Measurements from ENCODE around the gene ALOX5.

The ALOX5 gene

DNA sequence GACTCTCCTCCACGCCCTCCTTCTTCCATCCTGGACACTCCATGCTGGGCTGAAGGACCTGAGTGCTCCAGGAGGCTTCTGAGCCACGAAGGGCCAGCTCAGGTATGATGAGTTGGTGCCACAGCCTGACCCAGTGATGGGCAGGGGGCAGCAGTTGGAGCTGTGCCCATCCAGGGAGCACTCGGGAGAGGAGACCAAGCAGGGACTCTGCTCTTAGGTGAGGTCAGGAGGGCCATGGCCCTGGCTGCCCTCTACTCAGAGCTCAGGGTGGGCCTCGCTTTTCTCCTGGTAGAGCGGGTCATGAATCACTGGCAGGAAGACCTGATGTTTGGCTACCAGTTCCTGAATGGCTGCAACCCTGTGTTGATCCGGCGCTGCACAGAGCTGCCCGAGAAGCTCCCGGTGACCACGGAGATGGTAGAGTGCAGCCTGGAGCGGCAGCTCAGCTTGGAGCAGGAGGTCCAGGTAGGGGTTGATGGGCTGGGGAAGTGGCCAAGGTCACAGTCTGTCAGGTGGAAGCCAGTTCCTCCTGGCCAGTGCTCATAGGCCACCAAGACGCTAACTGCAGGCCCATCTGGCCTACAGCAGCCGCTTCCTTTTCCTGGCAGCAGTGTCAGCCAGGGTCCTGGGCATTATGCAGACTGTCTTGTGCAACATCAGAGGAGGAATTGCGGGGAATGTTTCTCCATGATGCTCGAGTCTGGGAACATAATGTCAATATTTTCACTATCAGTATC is 50.8 kb downstream of the ALOX5 start:
- no peak for DNase-seq (ENCODE audit: low read depth in 2 of 2)

DNA sequence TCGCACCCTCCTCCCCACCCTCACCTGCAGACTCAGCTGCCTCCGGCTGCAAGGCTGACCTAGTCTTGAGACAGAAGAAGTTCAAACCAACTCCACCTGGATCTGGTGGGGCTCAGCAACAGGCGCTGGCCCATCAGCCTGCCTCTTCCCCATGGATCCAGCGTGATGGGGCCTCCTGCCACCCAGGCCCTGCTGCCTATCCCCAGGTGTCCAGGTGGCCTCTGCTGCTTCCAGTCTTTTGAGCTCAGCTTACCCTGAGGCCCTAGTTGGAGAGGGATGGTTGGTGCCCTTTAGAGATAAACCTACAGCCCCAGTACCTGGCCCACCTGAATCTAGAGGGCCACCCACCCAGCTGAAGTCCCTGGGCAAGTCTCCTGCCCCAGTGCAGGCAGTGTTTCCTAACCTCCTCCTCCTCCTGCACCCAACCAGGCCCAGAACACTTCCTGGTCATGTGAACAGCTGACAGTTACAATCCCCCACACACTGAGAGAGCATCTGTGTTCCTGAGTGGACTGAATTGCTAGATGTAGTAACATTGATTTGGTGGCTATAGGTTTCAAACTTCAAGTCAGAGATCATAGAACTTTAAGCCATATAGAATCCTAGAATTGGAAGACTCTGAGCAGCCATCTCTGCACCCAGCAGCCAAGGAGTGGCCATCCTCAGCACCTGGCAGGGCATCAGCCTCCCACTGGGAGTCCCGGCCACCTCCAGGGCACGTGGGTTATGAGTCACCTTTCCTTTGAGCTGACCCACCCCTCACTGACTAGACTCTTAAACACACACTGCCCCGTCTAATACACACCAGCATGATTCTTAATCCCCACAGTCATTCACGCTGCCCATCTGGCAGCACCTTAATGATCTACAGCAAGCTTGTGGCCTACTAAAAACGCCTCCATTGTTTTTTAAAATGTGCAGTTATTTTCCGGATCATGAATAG is 51.9 kb downstream of the ALOX5 start:
- no peak for DNase-seq (ENCODE audit: low read depth in 2 of 2)

DNA sequence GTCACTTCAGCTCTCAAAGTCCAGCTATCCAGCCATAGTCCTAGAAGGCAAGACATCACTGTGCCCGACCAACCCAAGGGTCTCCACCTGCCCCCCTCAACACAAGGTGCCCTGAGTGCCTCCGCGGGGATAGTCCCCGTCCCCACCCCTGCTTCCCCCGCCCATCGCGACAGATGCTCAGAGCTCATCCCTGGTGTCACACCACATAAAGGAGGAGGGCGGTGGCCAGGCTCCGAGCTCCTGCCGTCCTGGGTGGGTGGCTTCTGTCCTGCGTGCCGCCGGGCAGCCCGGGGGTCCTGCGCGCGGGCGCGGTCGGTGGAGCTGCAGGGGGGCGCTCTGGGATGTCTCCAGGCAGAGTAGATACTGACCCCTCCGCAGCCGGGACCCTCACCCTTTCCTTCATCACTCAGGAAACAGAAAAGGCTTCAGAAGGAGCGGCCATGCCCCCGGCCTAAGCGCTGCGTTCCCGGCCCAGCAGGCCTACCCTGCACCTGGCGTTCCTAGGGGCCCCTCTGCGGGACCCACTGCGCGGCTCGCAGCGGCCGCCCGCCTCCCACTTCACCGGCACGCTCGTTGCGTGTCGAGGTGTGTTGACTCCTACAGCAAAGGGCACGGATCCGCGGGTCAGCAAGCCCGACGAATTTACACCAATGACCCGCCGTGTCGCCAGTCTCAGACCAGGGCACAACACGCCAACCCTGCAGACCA is 53.4 kb downstream of the ALOX5 start:
- DNase-seq (ENCODE audit: low read depth in 2 of 2) = no peak

DNA sequence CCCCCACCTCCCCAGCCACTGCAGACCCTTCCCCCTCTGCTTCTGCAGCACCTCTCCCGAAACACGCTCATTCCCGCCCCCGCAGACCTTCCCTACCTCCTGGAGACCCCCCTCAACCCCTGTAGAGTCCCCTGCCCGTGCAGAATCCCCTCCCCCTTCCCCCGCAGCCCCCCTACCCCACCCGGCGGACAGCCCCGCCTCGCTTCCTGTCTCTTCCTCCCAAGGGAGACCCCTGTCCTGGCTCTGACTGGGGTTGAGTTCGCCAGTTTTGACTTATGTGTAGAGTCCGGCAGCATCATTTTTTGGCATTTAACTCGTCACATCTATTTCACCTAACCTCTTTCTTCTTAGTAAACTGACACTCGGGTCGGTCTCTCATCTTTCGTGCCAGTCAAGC is 54.0 kb downstream of the ALOX5 start:
- DNase-seq (ENCODE audit: low read depth in 2 of 2) = no peak

DNA sequence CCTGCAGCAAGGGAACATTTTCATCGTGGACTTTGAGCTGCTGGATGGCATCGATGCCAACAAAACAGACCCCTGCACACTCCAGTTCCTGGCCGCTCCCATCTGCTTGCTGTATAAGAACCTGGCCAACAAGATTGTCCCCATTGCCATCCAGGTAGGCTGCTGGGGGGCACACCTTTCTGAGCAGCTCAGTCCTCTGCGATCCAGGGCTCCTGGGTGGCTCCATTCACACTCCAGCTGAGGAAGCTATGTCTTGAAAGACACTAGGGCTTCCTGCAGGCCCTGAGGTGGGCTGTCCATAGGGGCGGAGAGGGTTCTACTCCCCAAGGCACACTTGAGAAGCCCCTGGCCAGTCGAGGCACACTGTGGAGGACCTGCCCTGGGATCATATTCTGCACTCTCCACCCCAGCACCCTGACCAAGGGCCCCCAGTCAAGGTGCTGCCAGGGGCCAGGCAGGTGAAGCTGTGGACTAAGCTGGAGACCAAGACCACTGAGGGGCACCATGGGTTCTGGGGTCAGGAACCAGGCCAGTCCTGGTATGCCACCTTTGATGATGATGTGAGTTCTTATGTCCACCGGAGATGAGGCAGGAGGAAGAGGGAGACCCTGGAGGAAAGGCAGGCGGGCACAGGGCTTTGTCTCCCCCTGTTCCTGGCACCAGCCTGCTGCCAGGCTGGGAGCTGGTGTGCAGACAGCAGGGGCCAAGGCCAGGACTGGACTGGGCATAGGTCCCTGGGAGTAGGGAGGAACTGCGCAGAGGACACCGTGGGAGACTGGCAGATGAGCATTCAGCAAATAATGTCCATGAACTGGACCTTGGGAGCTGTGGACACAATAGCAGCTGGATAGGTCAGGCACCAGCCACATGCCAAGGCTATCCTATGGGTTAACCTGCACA is 54.8 kb downstream of the ALOX5 start:
- no peak for DNase-seq (ENCODE audit: low read depth in 2 of 2)

DNA sequence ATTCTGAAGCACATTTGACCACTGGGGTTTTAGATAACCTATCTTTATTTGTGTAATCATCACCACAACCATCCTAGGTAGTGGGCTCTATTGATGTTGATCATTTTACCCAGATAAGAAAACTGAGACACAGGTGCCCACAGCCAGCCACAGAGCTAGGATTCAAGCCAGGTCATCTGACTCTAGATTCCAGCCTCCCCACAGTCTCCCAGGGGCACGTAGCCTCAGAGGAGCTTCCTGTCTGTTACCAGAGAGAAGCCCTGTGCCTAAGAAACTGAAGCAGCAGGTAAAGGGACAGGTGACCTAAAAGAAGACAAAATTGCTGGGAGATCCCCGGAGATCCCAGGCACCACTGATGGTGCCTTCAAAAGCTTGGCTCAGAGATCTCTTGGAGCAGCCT is 55.8 kb downstream of the ALOX5 start:
- DNase-seq (ENCODE audit: low read depth in 2 of 2) = no peak

DNA sequence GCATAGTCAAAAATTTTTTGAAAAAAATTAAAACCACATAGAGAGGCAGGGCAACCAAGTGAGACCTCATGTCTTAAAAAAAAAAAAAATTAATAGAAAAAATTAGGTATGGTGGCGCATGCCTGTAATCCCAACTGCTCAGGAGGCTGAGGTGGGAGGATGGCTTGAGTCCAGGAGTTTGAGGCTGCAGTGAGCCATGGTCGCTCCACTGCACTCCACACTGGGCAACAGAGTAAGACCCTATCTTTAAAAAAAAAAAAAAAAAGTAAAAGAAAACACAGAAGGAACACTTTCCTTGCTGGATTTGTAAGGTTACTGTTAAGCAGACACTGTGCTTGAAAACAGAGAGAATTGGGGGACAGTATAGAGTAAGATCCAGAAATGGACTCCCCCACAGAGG is 58.1 kb downstream of the ALOX5 start:
- DNase-seq (ENCODE audit: low read depth in 2 of 2) = no peak

DNA sequence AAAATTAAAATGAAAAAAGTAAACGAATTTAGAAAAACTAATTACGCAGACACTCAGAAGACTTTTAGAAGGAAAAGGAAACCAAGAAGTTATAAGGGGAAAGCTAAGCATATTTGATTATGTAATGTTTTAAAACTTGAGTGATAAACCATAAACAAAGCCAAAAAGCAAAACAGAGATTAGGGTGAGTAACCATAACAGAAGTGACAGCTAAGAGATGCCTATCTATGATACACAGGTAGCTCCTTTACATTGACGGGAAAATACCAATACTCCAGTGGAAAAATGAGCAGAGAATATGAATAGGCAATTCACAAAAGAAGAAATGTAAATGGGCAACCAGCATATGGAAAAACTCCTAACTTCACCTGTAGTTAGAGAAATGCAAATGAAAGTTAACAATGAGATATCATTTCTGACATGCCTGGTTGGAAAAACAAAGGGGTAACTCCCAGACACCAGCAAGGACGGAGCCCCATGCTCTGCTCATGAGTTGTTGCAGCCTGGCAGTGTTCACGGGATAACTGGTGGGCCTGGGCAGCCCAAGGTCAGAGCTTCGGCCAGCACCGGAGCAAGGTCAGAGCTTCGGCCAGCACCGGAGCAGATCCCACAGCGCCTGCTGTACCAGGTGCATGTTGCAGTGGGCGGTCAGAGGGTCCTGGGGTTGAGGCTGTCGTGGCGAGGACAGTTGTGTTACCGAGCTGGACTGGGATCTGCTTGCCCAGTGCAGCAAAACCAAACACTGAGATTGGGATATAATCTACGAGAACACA is 58.9 kb downstream of the ALOX5 start:
- DNase-seq (ENCODE audit: low read depth in 2 of 2) = no peak

DNA sequence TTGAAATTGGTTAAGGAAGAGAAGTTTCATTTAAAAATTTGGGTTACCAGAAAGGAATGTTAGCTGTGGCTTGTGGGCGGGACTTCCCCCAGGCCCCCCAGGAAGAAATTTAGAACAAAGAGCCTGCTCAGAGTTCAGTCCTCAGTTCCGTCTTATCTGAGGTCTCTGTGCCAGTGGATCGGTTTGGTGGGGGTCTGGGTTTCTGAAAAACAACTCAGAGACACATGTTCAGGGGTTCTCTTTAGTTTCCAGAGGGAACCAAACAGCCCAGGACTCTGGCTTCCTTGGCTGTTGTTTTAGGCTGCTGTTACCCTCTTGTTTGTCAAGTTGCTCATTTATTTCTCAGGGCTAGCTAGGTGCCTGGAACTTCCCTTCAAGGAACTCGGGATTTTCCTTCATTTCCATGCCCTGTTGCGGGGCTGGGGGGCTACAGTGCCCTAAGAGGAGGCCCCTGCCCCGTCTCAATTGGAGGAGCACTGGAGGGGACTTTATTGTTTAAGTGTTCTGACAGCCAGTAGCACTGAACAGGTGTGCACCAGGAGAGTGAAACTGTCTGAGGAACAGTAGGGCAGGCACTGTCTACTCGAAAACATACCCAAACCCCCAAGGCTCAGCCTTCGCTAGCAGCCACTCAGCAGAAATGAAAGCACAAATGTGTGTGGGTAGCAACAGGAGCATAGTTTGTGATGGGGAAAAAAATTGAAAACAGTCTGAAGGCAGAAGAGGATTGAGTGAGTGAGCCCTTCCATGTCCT is 59.9 kb downstream of the ALOX5 start:
- DNase-seq (ENCODE audit: low read depth in 2 of 2) = no peak

DNA sequence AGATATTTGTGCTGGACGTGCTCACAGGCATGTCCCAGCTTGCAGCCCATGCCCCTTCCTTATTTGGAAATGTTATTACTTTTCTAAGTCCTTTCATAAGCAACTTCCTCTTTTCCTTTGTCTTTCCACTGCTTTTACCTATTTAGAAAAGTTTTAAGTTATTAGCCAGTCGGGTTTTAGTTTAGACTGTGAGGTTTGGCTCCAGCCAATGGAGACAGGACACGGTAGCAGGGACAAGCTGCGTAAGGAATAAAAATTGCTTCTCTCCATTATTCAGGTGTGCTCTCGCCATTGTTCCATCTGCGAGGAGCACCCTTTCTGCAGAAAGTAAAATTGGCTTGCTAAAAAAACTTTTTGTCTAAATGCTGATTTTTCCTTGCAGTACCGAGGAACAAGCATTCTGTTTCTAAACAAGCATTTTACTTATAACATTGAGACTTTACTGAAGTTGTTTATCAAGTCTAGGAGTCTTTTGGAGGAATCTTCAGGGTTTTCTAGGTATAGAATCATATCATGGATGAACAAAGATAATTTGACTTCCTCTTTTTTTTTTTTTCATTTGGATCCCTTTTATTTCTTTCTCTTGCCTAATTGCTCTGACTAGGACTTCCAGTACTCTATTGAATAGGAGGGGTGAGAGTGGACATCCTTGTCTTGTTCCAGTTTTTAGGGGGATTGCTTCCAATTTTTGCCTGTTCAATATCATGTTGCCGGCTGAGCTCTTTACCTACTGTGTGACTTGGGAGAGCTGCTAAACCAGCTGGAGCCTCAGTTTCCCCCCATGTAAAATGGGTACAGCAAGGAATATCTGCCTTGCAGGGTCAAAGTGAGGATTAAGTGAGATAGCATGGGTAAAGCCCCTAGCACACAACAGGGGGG is 63.8 kb downstream of the ALOX5 start:
- DNase-seq (ENCODE audit: low read depth in 2 of 2) = no peak

DNA sequence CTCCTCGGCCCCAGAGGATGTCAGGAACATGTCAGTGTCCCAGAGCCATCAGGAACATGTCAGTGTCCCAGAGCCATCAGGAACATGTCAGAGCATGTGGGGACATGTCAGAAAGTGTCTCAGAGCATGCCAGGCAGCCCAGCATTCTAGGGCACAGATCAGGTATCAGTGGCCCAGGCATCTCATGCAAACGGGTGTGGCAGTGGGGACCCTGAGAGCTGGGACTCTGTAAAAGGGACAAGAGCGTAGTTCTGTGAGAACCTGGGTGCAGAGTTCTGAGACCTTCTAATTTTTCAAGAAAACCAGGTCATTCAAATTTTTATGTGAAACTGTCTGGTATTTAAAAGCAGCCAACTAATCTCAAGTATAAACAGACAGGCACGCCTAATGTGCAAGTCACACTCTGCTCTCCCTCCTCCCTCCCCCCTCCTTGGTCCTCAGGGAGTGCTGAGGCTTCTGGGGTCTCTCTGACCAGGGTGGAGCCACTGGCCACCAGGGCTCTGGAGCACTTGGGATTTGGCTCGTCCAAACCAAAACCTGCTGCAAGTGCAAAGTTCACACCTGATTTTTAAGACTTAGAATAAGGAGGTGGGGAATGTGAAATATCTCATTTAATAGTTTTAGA is 64.6 kb downstream of the ALOX5 start:
- DNase-seq (ENCODE audit: low read depth in 2 of 2) = no peak

DNA sequence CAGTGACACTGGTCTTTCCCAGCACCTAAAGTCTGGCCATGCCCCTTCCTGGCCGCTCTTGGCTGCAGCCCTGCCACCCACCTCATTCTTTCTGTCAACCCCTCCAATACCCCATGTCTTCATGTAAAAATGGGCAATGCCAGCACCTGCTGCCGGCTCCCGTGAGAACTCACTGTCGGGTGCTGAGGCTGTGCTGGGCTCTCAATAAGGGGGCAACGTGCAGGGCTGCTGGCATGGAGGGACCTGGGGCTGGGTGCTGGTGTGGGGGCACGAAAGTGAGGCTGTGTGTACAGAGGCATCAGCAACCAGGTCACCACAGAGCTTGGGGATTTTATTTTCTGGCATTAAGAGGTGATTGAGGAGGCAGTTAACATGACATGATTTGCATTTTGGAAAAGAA is 65.3 kb downstream of the ALOX5 start:
- DNase-seq (ENCODE audit: low read depth in 2 of 2) = no peak

DNA sequence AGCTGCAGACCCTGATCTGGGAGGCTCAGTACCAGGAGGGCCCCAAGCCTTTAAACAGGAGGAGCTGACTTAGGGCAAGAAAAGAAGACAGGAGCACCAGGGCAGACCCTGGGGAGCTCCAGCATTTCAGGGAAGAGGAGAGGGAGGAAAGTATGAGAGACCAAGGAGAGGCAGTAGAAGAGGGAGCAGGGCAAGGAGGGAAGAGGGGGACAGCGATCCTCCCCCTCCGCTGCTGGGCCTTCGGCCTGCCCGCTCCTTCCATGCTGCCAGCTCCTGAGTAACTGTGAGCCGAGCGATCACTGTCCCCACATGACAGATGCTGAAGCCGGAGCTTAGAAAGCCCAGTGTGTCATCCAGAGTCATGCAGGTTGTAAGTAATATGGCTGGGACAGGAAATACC is 65.9 kb downstream of the ALOX5 start:
- DNase-seq (ENCODE audit: low read depth in 2 of 2) = no peak

DNA sequence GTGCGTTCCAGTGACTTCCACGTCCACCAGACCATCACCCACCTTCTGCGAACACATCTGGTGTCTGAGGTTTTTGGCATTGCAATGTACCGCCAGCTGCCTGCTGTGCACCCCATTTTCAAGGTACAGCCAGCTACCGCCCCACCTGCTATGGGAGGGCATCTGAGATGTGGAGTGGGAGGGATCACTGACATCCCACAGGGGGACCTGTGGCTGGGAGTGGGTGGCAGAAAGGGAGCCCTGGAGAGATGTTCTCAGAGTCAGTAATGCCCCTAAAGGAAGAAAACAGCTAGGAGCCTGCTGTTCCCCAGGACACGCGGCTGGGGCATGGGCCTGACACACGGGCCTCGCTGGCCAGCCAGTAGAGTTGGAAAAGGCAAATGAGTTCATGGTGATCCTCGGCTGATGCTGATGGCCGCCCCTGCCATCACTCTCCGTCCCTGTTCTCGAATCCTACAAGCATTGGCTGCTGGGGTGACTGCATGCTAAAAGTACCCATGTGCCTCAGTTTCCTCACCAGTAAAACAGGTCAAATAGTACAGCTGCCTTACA is 66.6 kb downstream of the ALOX5 start:
- no peak for DNase-seq (ENCODE audit: low read depth in 2 of 2)

DNA sequence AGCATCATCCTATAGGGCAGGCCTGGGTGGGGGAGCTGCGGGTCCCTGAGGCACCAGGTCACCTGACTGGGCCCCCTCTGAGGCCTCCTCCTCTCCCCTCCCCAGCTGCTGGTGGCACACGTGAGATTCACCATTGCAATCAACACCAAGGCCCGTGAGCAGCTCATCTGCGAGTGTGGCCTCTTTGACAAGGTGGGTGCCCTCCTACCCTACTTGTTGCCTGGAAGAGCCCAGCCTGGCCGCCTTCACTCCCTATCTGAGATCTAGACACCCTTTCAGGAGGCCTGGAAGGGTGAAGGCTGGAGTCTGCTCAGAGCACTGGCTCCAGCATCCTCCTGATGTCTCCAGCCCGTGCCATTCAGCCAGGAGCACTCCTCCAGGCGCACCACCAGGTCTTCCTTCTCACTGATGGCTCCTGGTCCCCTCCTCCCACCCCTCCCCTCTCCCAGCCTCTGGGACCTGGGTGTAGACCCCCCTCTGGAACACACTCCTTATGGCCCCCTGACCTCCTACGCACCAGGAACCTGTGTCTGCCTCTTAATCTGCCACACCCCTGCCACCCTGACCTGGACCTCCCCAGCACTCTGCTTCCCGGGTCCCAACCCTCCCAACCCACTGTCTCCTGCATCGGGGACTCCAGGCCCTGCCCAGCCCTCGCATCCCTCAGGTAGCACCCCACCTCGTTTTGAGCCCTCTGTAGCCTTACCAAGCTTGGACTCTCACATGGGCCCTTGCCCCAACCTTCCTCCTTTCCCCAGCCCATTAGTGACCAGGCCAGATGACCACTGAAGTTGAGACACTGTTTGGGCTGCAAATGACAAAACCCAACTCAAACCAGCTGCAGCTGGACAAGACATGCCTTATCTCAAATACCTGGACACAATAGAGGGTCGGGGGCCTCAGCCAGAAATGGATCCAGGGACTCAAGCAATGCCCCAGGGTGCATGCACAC is 67.5 kb downstream of the ALOX5 start:
- DNase-seq (ENCODE audit: low read depth in 2 of 2) = no peak

DNA sequence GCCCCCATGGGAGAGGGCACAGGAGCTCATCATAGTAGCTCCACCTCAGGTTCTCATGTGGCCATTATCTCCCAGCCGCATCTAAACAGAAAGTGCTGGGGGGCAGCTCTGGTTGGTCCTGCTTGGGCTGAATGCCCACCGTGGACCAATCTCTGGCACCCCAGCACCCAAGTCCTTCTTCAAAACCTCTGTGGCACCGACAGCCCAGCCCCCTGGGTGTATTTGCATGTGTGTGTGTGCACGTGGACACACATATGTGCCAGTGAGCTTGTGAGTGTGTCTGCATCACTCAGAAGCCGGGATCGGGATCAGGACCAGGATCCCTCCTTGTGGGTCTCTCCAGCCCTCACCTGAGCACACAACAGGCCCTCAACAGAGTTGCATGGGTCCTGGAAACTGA is 68.2 kb downstream of the ALOX5 start:
- no peak for DNase-seq (ENCODE audit: low read depth in 2 of 2)

DNA sequence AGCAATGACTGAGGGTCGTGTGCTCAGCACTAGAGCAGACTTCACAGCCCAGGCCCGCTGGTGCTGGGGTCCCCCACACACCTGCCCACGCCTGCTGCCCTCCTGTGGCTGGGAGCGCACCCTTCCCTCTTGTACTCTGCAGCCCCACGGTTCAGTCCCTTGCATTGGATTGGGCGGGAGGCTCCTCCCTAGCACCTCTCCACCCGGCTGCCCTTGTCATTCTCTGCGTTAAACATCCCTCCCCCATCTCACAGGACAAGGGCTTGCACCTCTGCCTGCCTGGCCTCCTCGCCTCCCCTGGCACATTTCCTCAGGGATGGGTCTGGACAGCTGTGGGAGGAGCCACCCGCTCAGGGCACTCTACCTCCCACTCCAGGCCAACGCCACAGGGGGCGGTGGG is 68.6 kb downstream of the ALOX5 start:
- DNase-seq (ENCODE audit: low read depth in 2 of 2) = no peak
